Stomach (tissue), 9 donors: ENCODE measurements around the gene ESPN. TPM values are rescaled to one million over a fixed set of nuclear protein-coding genes. Genes with fewer than 3 reads are reported as not detected.
A peak's percentile ranks its signal among the peaks of the same experiment; 100 is the strongest.

ENCODE experiments used
- DNase-seq, 2 donors: peaks; one replicate each; pipeline versions ENCODE4 v3.0.0 to v3.0.0-alpha.2; 2013 to 2019
- H3K27ac ChIP-seq, 5 donors: fragments of 200-600 bp in 4 of 5; sonication (generic) in 4 of 5; one replicate each; pipeline ENCODE4 v1.5.1; 2013 to 2019; ENCODE audit warnings: mild to moderate bottlenecking in 1 of 5, moderate library complexity in 1 of 5
- H3K27me3 ChIP-seq, 3 donors: fragments of 200-600 bp; sonication (generic); one replicate each; pipeline ENCODE4 v1.5.1; 2017 to 2019; ENCODE audit warnings: mixed run types in 1 of 3
- H3K36me3 ChIP-seq, 4 donors: fragments of 200-600 bp; sonication (generic); 1 replicate in 3 of 4; 2 replicates in 1 of 4; pipeline ENCODE4 v1.5.1; 2016 to 2019
- H3K4me1 ChIP-seq, 4 donors: fragments of 200-600 bp; sonication (generic); one replicate each; pipeline ENCODE4 v1.5.1; 2016 to 2019
- H3K4me3 ChIP-seq, 4 donors: fragments of 200-600 bp; sonication (generic) in 3 of 4; one replicate each; pipeline ENCODE4 v1.5.1; 2016 to 2019; ENCODE audit warnings: mild to moderate bottlenecking in 1 of 4
- H3K9me3 ChIP-seq, 4 donors: fragments of 200-600 bp; sonication (generic); one replicate each; pipeline ENCODE4 v1.5.1; 2016 to 2019
- EP300 ChIP-seq: sonication (generic); formaldehyde crosslinking; IDR thresholded peaks from one replicate; pipeline ENCODE4 v1.6.1; 2017; ENCODE audit warnings: antibody characterized with exemption
- POLR2A ChIP-seq, 4 donors: fragments of 450-650 bp; IDR thresholded peaks; one replicate each; pipeline ENCODE4 v1.6.1; 2016; ENCODE audit warnings: antibody characterized with exemption in 4 of 4, control low read depth in 2 of 4, mild to moderate bottlenecking in 1 of 4, moderate library complexity in 1 of 4
- POLR2AphosphoS5 ChIP-seq, 3 donors: sonication (generic); formaldehyde crosslinking; IDR thresholded peaks; one replicate each; pipeline ENCODE4 v1.6.1; 2016; ENCODE audit warnings: antibody characterized with exemption in 3 of 3
- WGBS, 5 donors: extraction: QIAGEN DNeasy Blood & Tissue Kit in 3 of 5; methylation state at CpG; one replicate each; pipeline versions ENCODE4 v1.1.5 to v1.1.7; 2013 to 2018; 5-methylcytosine and 5-hydroxymethylcytosine counted together
- intact Hi-C: fragments of 100-400 bp; cut with DNase I; formaldehyde crosslinking; loops from one replicate; pipeline ENCODE4 v1.15.1; 2023; ENCODE audit warnings: low total_unique reads
- polyA plus RNA-seq, 3 donors: library from polyadenylated mRNA; stranded (reverse); fragments of 200-250 nt; gene quantifications; one replicate each; pipeline ENCODE4 v1.2.3, GENCODE V29; 2013
- total RNA-seq, 5 donors: library from RNA; depleted of rRNA; stranded (reverse); fragments of >200 nt; gene quantifications; one replicate each; pipeline versions ENCODE4 v1.1.0 to v1.2.3, GENCODE V29; 2014 to 2016
- TF ChIP-seq, protein P1 (sequence below), 7 experiments: fragments of 450-650 bp in 4 of 7; fragments of 200-600 bp in 3 of 7; sonication (generic) in 3 of 7; IDR thresholded peaks; one replicate each; pipeline ENCODE4 v1.5.1; 2016 to 2019; ENCODE audit warnings: antibody characterized with exemption in 7 of 7, control low read depth in 2 of 7, mild to moderate bottlenecking in 1 of 7
- donor health status: healthy with polysubstance abuse.
- donor health status: Bipolar disorder and iron deficiency.
- donor health status: healthy.

The ESPN gene
- total and polyA plus RNA-seq, 8 donors: 1.5 to 68.4 (median 4.8) TPM; not detected in 2

DNA sequence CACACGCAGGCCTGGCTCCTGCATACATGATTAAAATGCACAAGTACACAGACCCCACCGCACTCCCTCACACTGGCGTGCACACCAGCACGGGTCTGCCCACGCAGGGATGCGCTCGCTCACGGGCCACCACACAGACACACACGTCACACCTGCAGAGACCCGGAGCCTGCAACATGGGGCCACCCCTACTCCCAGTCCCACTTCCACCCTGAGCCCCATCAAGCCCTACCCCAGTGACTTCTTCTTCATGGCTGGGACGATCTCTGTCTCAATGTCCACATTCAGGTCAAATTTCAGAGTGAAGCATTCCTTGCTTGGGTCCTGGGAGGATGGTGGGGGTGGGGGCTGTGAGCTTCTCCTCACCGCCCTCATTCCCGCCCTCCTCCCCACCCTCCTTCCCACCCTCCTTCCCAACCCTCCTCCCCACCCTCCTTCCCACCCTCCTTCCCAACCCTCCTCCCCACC, 50.3 kb downstream of the ESPN start:
- TF ChIP-seq POLR2AphosphoS5 (IDR thresholded peaks at IDR 0.05): no peak
- TF ChIP-seq POLR2A (IDR thresholded peaks at IDR 0.05): no peak
- TF ChIP-seq, protein P1, sequence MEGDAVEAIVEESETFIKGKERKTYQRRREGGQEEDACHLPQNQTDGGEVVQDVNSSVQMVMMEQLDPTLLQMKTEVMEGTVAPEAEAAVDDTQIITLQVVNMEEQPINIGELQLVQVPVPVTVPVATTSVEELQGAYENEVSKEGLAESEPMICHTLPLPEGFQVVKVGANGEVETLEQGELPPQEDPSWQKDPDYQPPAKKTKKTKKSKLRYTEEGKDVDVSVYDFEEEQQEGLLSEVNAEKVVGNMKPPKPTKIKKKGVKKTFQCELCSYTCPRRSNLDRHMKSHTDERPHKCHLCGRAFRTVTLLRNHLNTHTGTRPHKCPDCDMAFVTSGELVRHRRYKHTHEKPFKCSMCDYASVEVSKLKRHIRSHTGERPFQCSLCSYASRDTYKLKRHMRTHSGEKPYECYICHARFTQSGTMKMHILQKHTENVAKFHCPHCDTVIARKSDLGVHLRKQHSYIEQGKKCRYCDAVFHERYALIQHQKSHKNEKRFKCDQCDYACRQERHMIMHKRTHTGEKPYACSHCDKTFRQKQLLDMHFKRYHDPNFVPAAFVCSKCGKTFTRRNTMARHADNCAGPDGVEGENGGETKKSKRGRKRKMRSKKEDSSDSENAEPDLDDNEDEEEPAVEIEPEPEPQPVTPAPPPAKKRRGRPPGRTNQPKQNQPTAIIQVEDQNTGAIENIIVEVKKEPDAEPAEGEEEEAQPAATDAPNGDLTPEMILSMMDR (IDR thresholded peaks at IDR 0.05): no peak
- TF ChIP-seq EP300: no peak
- no peak overlapping the region for H3K27ac ChIP-seq
- intact Hi-C loops: no loop called here
- 77 to 84% (median 84%) methylated on average over 3 to 13 of the region's 13 CpGs for WGBS, 5 donors
- H3K27me3 ChIP-seq: no peaks in the 10 kb centered on the region
- H3K36me3 ChIP-seq: peaks cover 3 to 33% (median 22%) of the 10 kb centered on the region in 4 donors
- peaks cover 0 to 22% (median 11%) of the 10 kb centered on the region in 4 donors for H3K4me1 ChIP-seq
- no peak for DNase-seq
- no peak overlapping the region for H3K4me3 ChIP-seq
- H3K9me3 ChIP-seq: no peaks in the 10 kb centered on the region

DNA sequence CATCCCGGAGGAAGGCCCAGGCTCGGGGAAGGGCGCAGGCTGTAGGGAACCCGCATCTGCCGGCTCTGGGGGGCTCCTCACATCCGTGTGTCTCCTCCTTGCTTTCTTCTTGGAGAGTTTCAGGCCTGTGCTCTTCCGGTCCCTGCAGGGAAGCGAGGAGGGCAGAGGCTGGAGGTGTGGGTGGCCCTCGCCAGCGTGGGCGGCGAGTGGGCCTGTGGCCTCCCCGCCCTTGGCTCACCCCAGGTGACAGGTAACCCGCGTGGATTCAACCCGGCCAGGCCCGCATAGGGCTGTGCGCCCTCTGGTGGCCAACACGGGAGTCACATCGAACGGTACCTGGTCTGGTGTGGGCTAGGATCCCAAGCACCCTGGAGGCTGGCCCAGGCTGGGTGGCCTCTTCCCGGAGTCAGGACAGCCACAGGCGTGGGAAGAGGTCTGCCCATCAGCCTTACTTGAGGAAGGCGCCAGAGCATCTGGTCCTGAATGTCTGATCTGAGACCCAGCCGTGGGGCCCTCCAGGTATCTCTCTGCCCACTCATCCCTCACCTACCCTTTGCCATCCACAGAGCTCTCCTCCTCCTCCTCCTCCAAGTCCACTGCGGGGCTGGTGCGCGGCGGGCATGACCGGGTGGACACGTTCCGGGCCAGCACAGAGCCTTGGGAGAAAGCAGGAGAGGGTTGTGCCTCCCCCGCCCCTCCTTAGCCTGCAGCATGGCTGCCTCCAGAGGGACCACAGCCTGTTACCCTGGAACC, 51.0 kb downstream of the ESPN start:
- H3K27ac ChIP-seq: no peak overlapping the region
- intact Hi-C loops: no loop called here
- H3K4me3 ChIP-seq: no peak overlapping the region
- TF ChIP-seq POLR2AphosphoS5 (IDR thresholded peaks at IDR 0.05) (peak in 1 of 3 donors; percentile 11), EP300 (no peak)
- TF ChIP-seq, protein P1 (IDR thresholded peaks at IDR 0.05): peak in 5 of 7 experiments; percentile 68 to 95 (median 83)
- no peaks in the 10 kb centered on the region for H3K27me3 ChIP-seq
- 24 to 40% (median 25%) methylated on average over 17 to 33 of the region's 33 CpGs for WGBS, 5 donors
- peak; percentile 80 to 81 for DNase-seq
- peaks cover 0 to 26% (median 15%) of the 10 kb centered on the region in 4 donors for H3K36me3 ChIP-seq
- H3K9me3 ChIP-seq: no peaks in the 10 kb centered on the region
- H3K4me1 ChIP-seq: peaks cover 0 to 22% (median 11%) of the 10 kb centered on the region in 4 donors

DNA sequence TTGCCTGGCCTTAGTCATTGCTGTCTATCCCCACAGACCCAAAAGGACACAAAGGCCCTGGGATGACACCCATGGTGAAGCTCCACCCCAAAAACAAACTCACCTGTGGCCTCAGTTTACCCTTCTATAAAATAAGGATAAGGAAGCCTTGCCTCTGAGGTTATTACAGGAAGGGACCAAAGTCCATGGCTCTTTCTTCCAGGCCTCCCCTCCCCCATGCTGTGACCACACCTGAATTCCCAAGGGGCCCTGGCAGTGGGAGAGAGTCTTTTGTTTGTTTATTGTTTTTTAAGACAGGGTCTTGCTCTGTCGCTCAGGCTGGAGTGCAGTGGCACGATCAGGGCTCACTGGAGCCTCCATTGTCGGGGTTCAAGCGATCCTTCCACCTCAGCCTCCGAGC, 51.9 kb downstream of the ESPN start:
- Histone ChIP-seq H3K36me3 (peaks cover 0 to 22% (median 11%) of the 10 kb centered on the region in 4 donors), H3K27ac (no peak overlapping the region), H3K27me3 (no peaks in the 10 kb centered on the region), H3K9me3 (no peaks in the 10 kb centered on the region), H3K4me3 (no peak overlapping the region), H3K4me1 (peaks cover 0 to 15% (median 11%) of the 10 kb centered on the region in 4 donors)
- 68 to 81% (median 75%) methylated on average over 5 of the region's 5 CpGs for WGBS, 5 donors
- DNase-seq: peak in 1 of 2 donors; percentile 85
- intact Hi-C loops: no loop called here
- TF ChIP-seq, protein P1 (IDR thresholded peaks at IDR 0.05): no peak
- TF ChIP-seq EP300 (no peak), POLR2A (IDR thresholded peaks at IDR 0.05) (no peak), POLR2AphosphoS5 (IDR thresholded peaks at IDR 0.05) (no peak)

DNA sequence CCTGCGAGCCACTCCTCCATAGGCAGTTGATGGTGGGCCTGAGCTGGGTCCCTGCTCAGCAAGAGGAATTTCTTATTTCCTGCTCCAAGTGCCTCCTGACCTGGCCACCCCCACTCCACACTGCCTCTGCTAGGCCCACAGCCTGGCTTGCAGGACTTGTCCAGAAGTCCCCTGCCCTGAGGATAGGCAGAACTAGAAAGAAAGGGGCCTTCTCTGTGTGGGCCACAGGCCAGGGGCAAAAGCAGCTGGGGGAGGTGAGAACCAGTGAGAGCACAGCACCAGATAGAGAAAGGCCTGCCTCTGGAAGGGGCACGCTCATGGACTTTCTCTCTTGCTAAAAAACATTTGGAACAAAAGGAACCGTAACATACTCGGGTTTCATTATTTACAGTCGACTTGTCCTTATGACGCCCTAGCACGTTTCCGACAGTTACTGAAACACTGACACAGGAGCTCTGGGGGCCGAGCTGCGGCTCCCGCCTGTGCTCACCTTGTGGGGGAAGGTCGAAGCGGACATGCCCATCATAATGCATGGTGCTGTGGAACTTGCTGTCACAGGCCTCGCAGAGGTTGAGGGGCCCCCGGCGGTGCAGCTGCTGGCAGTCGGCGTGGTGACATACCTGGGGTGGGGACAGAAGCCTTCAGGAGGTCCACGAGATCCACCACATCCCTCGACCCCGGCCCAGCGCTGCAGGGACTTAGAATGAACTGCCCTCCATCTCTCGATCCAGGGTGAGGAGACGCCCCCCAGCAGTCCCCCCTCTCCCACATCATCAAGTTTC, 52.7 kb downstream of the ESPN start:
- Histone ChIP-seq H3K4me1 (peaks cover 0 to 14% (median 10%) of the 10 kb centered on the region in 4 donors), H3K27me3 (no peaks in the 10 kb centered on the region), H3K27ac (no peak overlapping the region), H3K36me3 (peaks cover 0 to 20% (median 8%) of the 10 kb centered on the region in 4 donors), H3K4me3 (no peak overlapping the region), H3K9me3 (no peaks in the 10 kb centered on the region)
- intact Hi-C loops: no loop called here
- no peak for DNase-seq
- 74 to 84% (median 81%) methylated on average over 24 of the region's 24 CpGs for WGBS, 5 donors
- TF ChIP-seq, protein P1 (IDR thresholded peaks at IDR 0.05): no peak
- no peak for TF ChIP-seq EP300
- no peak for TF ChIP-seq POLR2AphosphoS5 (IDR thresholded peaks at IDR 0.05)
- TF ChIP-seq POLR2A (IDR thresholded peaks at IDR 0.05): no peak
